RPMI7951 (cell line): Measurements from ENCODE around the gene ADCK2. TPM values are rescaled to one million over a fixed set of nuclear protein-coding genes. Genes with fewer than 3 reads are reported as not detected.
"Not testable (repeated sequence)": the region's sequence is repeated elsewhere in the genome, so short reads cannot be mapped to it uniquely, and the experiment has no call there.

Experiments used
- DNase-seq: peaks from one replicate; pipeline ENCODE4 v3.0.0-alpha.2; 2012; ENCODE audit warnings: low read depth
- total RNA-seq: library from RNA; depleted of rRNA; stranded (reverse); fragments of >200 nt; shearing (Covaris generic); gene quantifications from 2 replicates; pipeline ENCODE4 v1.2.3, GENCODE V29; 2014; rRNA removed

The ADCK2 gene, protein sequence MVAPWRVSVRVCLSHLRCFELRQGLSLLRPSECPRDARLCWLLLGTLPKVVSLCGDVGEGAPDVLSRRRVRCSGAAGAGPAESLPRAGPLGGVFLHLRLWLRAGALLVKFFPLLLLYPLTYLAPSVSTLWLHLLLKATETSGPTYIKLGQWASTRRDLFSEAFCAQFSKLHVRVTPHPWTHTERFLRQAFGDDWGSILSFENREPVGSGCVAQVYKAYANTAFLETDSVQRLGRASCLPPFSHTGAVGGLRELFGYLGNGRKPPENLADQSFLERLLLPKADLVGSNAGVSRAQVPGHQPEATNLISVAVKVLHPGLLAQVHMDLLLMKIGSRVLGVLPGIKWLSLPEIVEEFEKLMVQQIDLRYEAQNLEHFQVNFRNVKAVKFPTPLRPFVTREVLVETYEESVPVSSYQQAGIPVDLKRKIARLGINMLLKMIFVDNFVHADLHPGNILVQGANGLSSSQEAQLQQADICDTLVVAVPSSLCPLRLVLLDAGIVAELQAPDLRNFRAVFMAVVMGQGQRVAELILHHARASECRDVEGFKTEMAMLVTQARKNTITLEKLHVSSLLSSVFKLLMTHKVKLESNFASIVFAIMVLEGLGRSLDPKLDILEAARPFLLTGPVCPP
- 16.2 and 16.8 TPM in 2 replicates for total RNA-seq

DNA sequence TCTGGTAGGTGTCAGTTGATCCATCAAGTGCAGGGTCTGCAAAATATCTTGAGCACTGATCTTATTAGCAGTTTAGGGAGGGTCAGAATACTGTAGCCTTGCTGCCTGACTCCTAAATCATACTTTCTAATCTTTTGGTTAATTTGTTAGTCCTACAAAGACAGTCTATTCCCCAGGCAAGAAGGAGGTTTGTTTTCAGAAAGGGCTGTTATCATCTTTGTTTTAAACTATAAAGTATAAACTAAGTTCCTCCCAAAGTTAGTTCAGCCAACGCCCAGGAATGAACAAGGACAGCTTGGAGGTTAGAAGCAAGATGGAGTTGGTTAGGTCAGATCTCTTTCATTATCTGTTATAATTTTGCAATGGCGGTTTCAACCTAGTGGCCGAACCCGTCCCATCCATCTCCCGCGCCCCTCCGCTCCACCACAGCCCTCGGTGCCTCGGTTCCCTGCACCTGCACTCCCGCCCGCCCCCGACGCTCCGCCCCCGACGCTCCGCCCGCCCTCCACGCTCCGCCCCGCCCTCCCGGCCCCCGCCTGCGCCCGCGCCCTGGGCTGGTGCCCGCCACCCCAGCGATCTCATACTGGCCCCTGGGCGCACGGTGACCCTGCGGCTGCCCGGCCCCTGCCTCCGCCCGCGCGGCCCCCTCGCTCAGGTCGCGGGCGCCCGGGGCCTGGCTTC lies at the start of gene ADCK2:
Gene ADCK2 (plus strand): TSS at position 564 of the 681 bp plus-strand sequence. CDS start 386 bp downstream, outside the sequence.
- DNase-seq: no peak

DNA sequence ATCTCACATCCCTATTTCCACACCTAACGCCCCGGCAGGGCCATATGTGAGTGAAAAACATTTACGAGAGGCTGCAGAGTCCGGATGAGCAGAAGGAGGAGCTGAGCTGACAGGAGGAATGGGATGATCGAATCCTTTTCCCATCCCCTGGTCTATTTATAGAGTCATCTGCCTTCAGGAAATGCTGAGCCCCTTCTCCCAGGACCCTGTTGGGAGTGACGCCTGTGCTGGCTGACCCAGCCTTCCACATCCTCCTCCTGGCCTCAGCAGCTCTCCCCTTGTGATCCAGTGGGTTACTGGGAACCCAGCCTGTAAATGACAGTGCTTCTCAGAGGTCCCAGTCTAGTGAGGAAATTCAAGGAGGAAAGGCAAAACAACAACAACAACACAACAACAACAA lies 48.8 kb upstream of the ADCK2 start:
- DNase-seq: no peak

DNA sequence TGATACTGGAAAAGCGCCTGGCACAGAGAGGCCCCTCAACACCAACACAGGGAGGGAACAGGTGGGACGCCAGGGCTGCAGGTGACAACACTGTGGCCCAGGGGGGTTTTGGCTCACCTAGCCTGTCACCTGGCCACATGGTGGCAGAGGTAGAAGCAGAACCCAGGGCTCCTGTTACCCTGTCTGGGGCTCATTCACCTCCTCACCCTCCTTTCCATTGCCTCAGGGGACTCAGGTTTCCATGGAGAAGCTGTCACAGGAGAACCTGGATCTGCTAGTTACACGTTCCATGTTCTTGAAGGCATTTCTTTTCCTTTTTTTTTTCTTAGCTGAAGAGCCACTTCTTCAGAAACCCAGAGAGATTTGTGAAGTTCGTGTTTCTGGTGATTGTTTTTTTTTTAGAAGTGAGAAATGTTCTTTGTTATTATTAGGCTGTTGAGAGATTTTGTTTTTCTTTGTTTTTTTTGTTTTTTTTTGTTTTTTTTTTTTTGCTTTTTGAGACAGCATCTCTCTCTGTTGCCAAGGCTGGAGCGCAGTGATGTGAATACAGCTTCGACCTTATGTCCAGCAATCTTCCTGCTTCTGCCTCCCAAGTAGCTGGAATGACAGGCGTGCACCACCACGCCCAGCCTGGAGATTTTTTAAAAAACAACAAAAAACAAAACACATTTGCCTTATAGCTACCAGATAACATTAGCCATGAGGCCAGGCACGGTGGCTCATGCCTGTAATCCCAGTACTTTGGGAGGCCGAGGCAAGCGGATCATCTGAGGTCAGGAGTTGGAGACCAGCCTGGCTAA lies 48.2 kb upstream of the ADCK2 start:
- no peak for DNase-seq

DNA sequence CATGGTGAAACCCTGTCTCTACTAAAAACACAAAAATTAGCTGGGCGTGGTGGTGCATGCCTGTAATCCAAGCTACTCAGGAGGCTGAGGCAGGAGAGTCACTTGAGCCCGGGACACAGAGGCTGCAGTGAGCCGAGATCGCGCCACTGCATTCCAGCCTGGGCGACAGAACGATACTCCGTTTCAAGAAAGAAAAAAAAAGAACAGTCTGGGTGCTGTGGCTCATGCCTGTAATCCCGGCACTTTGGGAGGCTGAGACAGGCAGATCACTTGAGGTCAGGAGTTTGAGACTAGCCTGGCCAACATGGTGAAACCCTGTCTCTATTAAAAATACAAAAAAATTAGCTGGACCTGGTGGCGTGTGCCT lies 47.6 kb upstream of the ADCK2 start:
- DNase-seq: not testable (repeated sequence)

DNA sequence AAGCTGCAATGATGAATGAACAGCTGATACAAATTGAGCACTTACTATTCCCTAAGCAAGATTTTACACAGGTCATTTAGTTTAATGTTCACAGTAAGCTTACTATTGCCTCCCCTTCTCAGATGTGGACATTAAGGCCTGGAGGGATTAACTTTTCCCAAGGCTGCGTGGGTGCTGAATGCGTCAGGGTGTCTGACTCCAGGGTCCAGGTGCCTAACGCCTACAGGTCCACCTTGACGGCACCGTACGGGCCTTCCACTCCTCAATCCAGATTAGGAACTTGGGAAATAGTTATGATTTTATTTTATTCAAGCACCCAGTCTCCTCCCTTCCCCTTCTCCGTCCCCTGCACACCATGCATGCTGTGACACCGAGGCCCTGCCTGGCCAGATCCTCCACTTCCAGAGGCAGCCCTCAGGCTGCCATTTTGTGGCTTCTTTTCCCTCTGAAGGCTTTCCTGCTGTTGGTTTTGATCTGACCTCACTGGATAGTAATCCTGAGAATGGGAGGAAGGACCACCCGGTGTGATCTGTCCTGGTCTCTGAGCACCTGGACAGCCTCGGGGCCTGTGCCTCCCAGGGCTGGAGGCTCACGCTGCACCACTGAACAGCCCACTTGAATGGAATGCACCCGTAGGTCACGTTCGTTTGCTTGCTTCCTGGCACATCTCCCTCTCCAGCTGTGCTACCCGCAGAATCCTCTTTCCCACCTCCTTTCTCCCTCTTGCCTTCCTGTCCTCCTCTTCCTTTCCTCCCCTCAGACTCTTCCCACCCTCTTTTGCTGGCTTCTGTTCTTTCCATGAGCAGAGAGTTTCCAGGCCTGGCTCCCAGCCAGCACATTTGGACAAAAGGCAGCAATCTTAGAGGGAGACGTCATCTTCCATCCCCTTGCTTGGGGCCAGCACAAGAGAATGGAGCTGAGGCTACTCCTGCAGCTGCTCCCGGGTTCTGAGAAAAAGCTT lies 46.6 kb upstream of the ADCK2 start:
- peak; percentile 100 for DNase-seq

GRCh38 chr7:140631021-140631420 lies 41.7 kb upstream of the ADCK2 start:
- DNase-seq: no peak

DNA sequence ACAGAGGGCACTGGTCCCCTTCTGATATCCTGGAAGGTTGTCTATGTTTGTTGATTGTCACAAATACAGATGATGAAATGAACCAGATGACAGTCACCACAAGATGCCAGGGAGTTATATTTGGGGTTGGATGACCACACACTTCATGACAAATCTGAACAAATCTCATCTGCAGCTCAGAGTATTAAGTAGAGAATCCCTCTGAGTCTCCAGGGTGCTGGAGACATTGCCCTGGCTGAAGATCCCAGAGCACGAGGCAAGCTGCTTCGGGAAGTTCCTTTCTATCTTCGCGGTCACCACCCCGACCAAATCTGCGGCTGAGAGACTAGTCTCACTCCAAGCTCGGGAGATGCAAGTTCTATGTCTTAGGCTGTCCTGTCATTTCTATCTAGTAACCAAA lies 41.1 kb upstream of the ADCK2 start:
- no peak for DNase-seq

DNA sequence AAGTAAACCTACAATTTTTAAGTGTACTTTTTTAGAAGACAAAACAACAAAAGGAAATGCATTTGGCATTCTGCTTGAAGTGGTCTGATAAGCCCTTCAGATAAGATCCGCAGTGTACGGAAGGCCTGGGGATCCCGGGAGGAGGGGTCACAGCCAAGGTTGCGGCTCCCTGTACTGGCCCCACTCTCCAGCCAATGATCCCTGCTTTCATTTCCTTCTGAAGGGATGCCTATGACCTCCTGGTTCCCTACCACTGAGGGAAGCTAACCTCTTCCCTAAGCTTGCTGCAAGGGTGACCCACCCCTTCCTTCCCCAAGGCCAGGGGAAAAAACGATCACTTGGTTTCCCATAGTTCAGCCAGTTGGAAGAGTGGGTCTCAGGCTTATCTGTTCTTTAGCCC lies 37.4 kb upstream of the ADCK2 start:
- no peak for DNase-seq

GRCh38 chr7:140635816-140636215 lies 36.9 kb upstream of the ADCK2 start:
- DNase-seq: no peak

GRCh38 chr7:140637400-140637799 lies 35.3 kb upstream of the ADCK2 start:
- DNase-seq: no peak

DNA sequence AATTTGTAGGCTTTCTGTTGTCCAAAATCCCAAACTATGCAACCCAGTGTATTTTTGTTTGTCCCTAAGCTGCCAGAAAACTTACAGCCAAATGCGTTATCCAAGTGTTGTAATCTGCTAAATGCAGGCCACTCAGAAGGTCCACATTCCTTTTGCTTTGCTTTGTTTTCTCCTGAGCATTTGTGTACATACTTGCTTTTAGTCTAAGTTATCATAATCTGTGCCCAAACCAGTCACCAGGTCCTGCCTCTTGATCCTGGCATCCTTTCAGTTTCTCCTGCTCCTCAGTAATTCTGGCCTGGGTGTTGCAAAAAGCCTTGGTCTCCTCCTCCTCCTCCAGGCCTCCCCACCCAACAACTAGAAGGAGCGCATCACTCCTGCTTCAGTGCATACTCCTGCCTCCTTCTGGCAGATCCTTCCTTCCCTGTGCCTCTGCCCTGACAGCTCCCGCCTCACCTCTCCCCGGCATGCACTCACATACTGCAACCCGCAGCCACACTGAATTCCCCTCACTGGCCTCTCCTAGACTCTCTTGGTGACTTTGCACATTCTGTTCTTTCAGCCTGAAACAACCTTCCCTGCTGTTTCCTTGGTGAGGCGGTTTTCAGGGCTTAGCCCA lies 34.5 kb upstream of the ADCK2 start:
- DNase-seq: peak; percentile 61

GRCh38 chr7:140639366-140640053 lies 33.2 kb upstream of the ADCK2 start:
- peak; percentile 87 for DNase-seq

DNA sequence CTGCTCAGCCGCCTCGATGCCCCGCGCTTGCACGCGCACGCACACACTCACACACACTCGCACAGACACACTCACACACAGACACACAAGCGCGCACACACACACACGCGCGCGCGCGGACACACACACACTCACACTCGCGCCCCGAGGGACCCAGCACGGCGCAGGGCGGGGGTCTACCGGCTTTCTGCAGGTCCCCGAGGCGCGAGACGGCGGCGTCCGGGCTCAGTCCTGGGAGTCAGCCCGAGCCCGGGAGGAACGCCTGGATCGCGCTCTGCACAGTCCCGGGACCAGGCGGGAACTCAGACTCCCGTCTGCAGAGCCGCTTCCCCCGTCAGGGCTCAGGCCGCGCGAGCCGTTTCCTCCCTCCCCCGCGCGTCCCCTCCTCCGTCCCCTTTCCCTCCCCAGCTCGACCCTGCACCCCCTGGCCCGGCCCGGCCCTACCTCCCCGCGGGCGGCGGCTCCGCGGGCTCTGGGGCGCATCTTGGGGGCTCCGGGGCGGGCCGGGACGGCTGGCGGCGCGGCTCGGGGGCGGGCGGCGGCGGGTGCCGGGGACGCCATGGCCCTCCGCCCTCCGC lies 32.6 kb upstream of the ADCK2 start:
- peak; percentile 57 for DNase-seq

- peak; percentile 84 for DNase-seq
These were observed 31.8 kb upstream of the ADCK2 start, which contains the start of gene DENND2A for GRCh38 chr7:140640727-140641523. Gene DENND2A (minus strand): TSS chr7:140640813. CDS start chr7:140602397, 38,416 bp downstream.

DNA sequence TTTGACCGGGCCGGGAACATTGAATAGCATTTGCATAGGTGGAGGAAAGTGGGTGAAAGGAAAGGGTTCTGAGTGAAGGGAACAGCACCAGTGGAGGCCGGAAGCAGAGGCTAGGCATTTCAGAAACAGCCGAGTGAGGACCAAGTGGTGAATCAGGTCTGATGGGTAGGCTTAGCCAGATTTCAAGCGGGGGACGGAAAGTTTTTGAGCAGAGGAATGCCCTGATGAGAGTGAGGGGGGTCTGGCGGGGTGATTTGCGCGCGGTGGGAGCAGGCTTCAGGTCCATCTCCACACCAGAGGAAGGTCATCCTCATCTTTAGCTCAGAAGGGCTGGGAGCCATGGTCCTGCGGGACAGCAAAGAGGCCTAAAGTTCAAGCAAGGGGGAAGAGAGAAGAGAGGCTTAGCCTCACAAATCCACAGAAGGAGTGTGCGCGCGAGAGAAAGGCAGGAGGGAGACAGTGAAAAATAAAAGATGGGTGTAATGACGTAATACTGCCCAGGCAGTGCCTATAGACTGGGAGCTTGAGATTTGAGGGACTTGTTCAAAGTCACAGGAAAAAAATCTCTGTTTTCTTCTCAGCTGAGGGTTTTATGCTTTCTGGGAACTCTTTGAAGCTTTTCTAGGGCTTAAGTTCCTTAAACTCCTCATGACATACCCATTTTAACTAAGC lies 31.1 kb upstream of the ADCK2 start:
- no peak for DNase-seq

- no peak for DNase-seq
These were observed 29.3 kb upstream of the ADCK2 start for GRCh38 chr7:140643416-140643815.

GRCh38 chr7:140644761-140645160 lies 28.0 kb upstream of the ADCK2 start:
- not testable (repeated sequence) for DNase-seq
